ENCODE data around the gene GSTT4. TPM values are rescaled to one million over a fixed set of nuclear protein-coding genes. Genes with fewer than 3 reads are reported as not detected.

Gene GSTT4
- total RNA-seq, 1 experiment from 2014 or later = not detected

DNA sequence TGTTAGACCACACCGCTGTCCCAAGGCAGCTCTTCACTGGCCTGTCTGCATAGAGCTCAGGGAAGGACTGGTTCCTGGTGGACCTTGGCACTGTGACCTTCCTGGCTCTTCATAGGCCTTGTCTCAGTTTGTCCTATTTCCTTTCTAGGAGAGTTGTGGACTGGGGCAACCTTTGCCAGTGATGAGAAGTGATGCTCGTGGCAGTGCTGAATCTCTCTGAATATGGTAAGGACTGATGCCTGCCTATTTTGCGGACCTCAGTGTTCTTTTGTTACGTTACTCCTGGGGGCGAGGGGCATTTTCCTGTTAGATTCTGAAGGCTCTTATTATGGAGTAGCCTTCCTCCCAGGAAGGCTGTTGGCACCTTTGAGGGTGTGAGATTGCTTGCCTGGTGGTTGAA is 30.0 kb upstream of the GSTT4 start:
- Histone ChIP-seq H3K36me3 (ENCODE audit: low read depth) (no peaks in the 10 kb centered on the region; the same call in 1 of the 2 replicates), H2AFZ (no peak overlapping the region), H3K9me2 (ENCODE audit: insufficient read depth) (no peaks in the 10 kb centered on the region), H4K20me1 (ENCODE audit: insufficient read depth) (peaks cover 12% of the 10 kb centered on the region), H3K4me1 (replicated peaks; ENCODE audit: insufficient read depth) (no peaks in the 10 kb centered on the region), H3K79me2 (ENCODE audit: low read depth) (0 out of 2 replicates have a peak, but pooled peaks cover 15% of the 10 kb centered on the region), H3K9me3 (ENCODE audit: insufficient read depth, low read depth) (no peaks in the 10 kb centered on the region), H3K27ac (no peak overlapping the region), H3K4me3 (no peak overlapping the region), H3F3A (ENCODE audit: insufficient read depth, low read depth) (no peaks in the 10 kb centered on the region), H3K27me3 (ENCODE audit: insufficient read depth, low read depth) (no peaks in the 10 kb centered on the region), H3K4me2 (no peak overlapping the region)
- ChIA-PET CTCF (no interaction called here), POLR2A (ENCODE audit: unreplicated experiment) (no interaction called here)
- intact Hi-C loops (cut with micrococcal nuclease; ENCODE audit: unreplicated experiment) = no loop called here
- DNase-seq = no peak
- TF ChIP-seq, protein P1, sequence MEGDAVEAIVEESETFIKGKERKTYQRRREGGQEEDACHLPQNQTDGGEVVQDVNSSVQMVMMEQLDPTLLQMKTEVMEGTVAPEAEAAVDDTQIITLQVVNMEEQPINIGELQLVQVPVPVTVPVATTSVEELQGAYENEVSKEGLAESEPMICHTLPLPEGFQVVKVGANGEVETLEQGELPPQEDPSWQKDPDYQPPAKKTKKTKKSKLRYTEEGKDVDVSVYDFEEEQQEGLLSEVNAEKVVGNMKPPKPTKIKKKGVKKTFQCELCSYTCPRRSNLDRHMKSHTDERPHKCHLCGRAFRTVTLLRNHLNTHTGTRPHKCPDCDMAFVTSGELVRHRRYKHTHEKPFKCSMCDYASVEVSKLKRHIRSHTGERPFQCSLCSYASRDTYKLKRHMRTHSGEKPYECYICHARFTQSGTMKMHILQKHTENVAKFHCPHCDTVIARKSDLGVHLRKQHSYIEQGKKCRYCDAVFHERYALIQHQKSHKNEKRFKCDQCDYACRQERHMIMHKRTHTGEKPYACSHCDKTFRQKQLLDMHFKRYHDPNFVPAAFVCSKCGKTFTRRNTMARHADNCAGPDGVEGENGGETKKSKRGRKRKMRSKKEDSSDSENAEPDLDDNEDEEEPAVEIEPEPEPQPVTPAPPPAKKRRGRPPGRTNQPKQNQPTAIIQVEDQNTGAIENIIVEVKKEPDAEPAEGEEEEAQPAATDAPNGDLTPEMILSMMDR (conservative IDR thresholded peaks at IDR 0.05) = no peak
- no peak for TF ChIP-seq EZH2 (IDR thresholded peaks at IDR 0.05; ENCODE audit: low read depth)
- no TSS peak for BruUV-seq (replicated peaks)

DNA sequence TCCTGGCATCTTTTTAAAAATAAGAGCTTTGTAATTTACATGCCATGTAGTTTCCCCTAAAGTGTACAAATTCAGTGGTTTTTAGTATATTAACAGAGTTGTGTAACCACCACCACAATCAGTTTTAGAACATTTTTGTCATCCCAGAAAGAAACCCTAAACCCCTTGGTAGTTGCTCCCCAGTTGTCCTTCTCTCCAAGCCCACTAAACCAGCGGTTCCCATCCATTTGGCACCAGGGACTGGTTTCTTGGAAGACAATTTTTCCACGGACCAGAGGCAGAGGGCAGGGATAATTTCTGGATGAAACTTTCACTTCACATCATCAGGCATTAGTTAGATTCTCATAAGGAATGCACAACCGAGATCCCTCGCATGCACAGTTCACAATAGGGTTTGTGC is 28.5 kb upstream of the GSTT4 start:
- Histone ChIP-seq H3K27me3 (ENCODE audit: insufficient read depth, low read depth) (no peaks in the 10 kb centered on the region), H3K79me2 (ENCODE audit: low read depth) (0 out of 2 replicates have a peak, but pooled peaks cover 15% of the 10 kb centered on the region), H3K4me3 (no peak overlapping the region), H4K20me1 (ENCODE audit: insufficient read depth) (peaks cover 12% of the 10 kb centered on the region), H3K27ac (no peak overlapping the region), H3K4me2 (no peak overlapping the region), H3K9me3 (ENCODE audit: insufficient read depth, low read depth) (no peaks in the 10 kb centered on the region), H3F3A (ENCODE audit: insufficient read depth, low read depth) (no peaks in the 10 kb centered on the region), H2AFZ (no peak overlapping the region), H3K4me1 (replicated peaks; ENCODE audit: insufficient read depth) (no peaks in the 10 kb centered on the region), H3K36me3 (ENCODE audit: low read depth) (no peaks in the 10 kb centered on the region; the same call in 1 of the 2 replicates), H3K9me2 (ENCODE audit: insufficient read depth) (no peaks in the 10 kb centered on the region)
- intact Hi-C loops (cut with micrococcal nuclease; ENCODE audit: unreplicated experiment) = no loop called here
- BruUV-seq (replicated peaks) = no TSS peak
- TF ChIP-seq, protein P1 (conservative IDR thresholded peaks at IDR 0.05) = no peak
- ChIA-PET CTCF (no interaction called here), POLR2A (ENCODE audit: unreplicated experiment) (no interaction called here)
- DNase-seq = no peak

DNA sequence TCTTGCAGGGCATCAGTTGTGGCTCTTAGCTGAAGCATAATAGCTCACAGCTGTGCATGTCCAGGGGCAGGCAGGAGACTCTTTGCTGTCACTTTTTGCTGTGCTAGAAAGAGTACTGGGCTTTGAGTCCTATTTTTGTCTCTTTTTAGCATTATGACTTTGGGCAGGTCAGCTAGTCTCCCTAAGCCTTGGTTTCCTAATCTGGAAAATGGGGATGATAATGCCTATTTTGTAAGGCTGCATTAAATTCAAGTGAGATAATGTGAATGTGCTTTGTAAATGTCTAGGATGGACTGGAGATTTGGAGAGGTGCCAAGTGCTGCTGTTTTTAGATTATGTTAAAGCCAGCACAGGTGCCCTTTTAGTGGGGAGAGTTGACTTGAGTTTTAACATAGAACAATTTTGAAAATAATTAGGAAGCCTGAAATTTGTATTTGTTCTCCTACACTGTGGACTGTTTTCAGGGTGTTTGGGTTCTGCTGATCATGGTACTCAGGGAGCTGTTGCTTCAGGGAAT is 25.0 kb upstream of the GSTT4 start:
- Histone ChIP-seq H3K36me3 (ENCODE audit: low read depth) (no peaks in the 10 kb centered on the region), H3K27ac (no peak overlapping the region), H4K20me1 (ENCODE audit: insufficient read depth) (peaks cover 12% of the 10 kb centered on the region), H3K79me2 (ENCODE audit: low read depth) (peaks cover 26% of the 10 kb centered on the region; the same call in 1 of the 2 replicates), H3K9me2 (ENCODE audit: insufficient read depth) (no peaks in the 10 kb centered on the region), H3K4me1 (replicated peaks; ENCODE audit: insufficient read depth) (no peaks in the 10 kb centered on the region), H3K4me3 (no peak overlapping the region), H3F3A (ENCODE audit: insufficient read depth, low read depth) (no peaks in the 10 kb centered on the region), H3K27me3 (ENCODE audit: insufficient read depth, low read depth) (no peaks in the 10 kb centered on the region), H2AFZ (no peak overlapping the region), H3K9me3 (ENCODE audit: insufficient read depth, low read depth) (no peaks in the 10 kb centered on the region), H3K4me2 (no peak overlapping the region)
- intact Hi-C loops (cut with micrococcal nuclease; ENCODE audit: unreplicated experiment) = no loop called here
- TF ChIP-seq, protein P1 (conservative IDR thresholded peaks at IDR 0.05) = no peak
- no peak for TF ChIP-seq EZH2 (IDR thresholded peaks at IDR 0.05; ENCODE audit: low read depth)
- ChIA-PET CTCF (no interaction called here), POLR2A (ENCODE audit: unreplicated experiment) (no interaction called here)
- DNase-seq = no peak
- BruUV-seq (replicated peaks) = no TSS peak

Data from PC-9 (cell line).